ENCODE data around the gene GNG12. TPM values are rescaled to one million over a fixed set of nuclear protein-coding genes. Genes with fewer than 3 reads are reported as not detected.

Gene GNG12
- total RNA-seq, 1 experiment from 2014 or later = 102 TPM

- peaks cover 44% of the 10 kb centered on the region for H3K4me1 ChIP-seq (replicated peaks; ENCODE audit: insufficient read depth)
- TF ChIP-seq CTCF (conservative IDR thresholded peaks at IDR 0.05) = no peak
- TF ChIP-seq EZH2 (IDR thresholded peaks at IDR 0.05; ENCODE audit: low read depth) = no peak
- peak overlapping the region; percentile 17 for H3K27ac ChIP-seq
- no peak overlapping the region for H3K4me3 ChIP-seq
- BruUV-seq (replicated peaks) = no TSS peak
- peaks cover 13% of the 10 kb centered on the region for H3F3A ChIP-seq (ENCODE audit: insufficient read depth, low read depth)
- CTCF ChIA-PET = no interaction called here
- no peaks in the 10 kb centered on the region for H3K9me2 ChIP-seq (ENCODE audit: insufficient read depth)
- no peaks in the 10 kb centered on the region for H3K36me3 ChIP-seq (ENCODE audit: low read depth)
- no peak overlapping the region for H3K4me2 ChIP-seq
- H3K27me3 ChIP-seq (ENCODE audit: insufficient read depth, low read depth) = no peaks in the 10 kb centered on the region
- POLR2A ChIA-PET (ENCODE audit: unreplicated experiment) = no interaction called here
- no peaks in the 10 kb centered on the region for H3K9me3 ChIP-seq (ENCODE audit: insufficient read depth, low read depth)
- intact Hi-C loops (cut with micrococcal nuclease; ENCODE audit: unreplicated experiment) = no loop called here
- peaks cover 4% of the 10 kb centered on the region; the same call in 1 of the 2 replicates for H3K79me2 ChIP-seq (ENCODE audit: low read depth)
- H2AFZ ChIP-seq = no peak overlapping the region
- no peaks in the 10 kb centered on the region for H4K20me1 ChIP-seq (ENCODE audit: insufficient read depth)
- peak in 1 of 2 experiments; percentile 61 for DNase-seq
Observed at GRCh38 chr1:67716800-67717199, 116.5 kb downstream of the GNG12 start.

- Histone ChIP-seq H3K27me3 (ENCODE audit: insufficient read depth, low read depth) (no peaks in the 10 kb centered on the region), H3F3A (ENCODE audit: insufficient read depth, low read depth) (peaks cover 13% of the 10 kb centered on the region), H3K9me2 (ENCODE audit: insufficient read depth) (no peaks in the 10 kb centered on the region), H3K36me3 (ENCODE audit: low read depth) (no peaks in the 10 kb centered on the region), H3K9me3 (ENCODE audit: insufficient read depth, low read depth) (no peaks in the 10 kb centered on the region), H2AFZ (no peak overlapping the region), H3K4me2 (no peak overlapping the region), H3K4me1 (replicated peaks; ENCODE audit: insufficient read depth) (peaks cover 44% of the 10 kb centered on the region), H3K79me2 (ENCODE audit: low read depth) (peaks cover 4% of the 10 kb centered on the region; the same call in 1 of the 2 replicates), H3K27ac (no peak overlapping the region), H4K20me1 (ENCODE audit: insufficient read depth) (no peaks in the 10 kb centered on the region), H3K4me3 (no peak overlapping the region)
- BruUV-seq (replicated peaks) = no TSS peak
- TF ChIP-seq EZH2 (IDR thresholded peaks at IDR 0.05; ENCODE audit: low read depth) = no peak
- no peak for DNase-seq
- intact Hi-C loops (cut with micrococcal nuclease; ENCODE audit: unreplicated experiment) = no loop called here
- ChIA-PET POLR2A (ENCODE audit: unreplicated experiment) (interaction anchor here (0.7 kb wide), 1 partner anchor 12 kb away, joined by 3 read pairs; no protein-coding TSS in a partner anchor), CTCF (interaction anchor here (0.5 to 0.6 kb wide), 2 partner anchors 39 to 50 kb away, joined by 4 to 5 read pairs; no protein-coding TSS in a partner anchor)
Observed at GRCh38 chr1:67715819-67716218, 117.4 kb downstream of the GNG12 start.

- H3K4me2 ChIP-seq = peak overlapping the region; percentile 69
- H3K9me2 ChIP-seq (ENCODE audit: insufficient read depth) = no peaks in the 10 kb centered on the region
- no peak overlapping the region for H2AFZ ChIP-seq
- POLR2A ChIA-PET (ENCODE audit: unreplicated experiment) = interaction anchor here (0.5 to 0.6 kb wide), 2 partner anchors 12 to 25 kb away, joined by 3 to 5 read pairs; no protein-coding TSS in a partner anchor
- H3K27ac ChIP-seq = peak overlapping the region; percentile 70
- CTCF ChIA-PET = interaction anchor here (0.7 kb wide), 1 partner anchor 179 kb away, joined by 15 read pairs; no protein-coding TSS in a partner anchor
- peaks cover 44% of the 10 kb centered on the region for H3K4me1 ChIP-seq (replicated peaks; ENCODE audit: insufficient read depth)
- no TSS peak for BruUV-seq (replicated peaks)
- no peak overlapping the region for H3K4me3 ChIP-seq
- H3K36me3 ChIP-seq (ENCODE audit: low read depth) = no peaks in the 10 kb centered on the region
- no peaks in the 10 kb centered on the region for H3K9me3 ChIP-seq (ENCODE audit: insufficient read depth, low read depth)
- no peaks in the 10 kb centered on the region for H4K20me1 ChIP-seq (ENCODE audit: insufficient read depth)
- intact Hi-C loops (cut with micrococcal nuclease; ENCODE audit: unreplicated experiment) = no loop called here
- TF ChIP-seq CTCF (conservative IDR thresholded peaks at IDR 0.05) = no peak
- TF ChIP-seq EZH2 (IDR thresholded peaks at IDR 0.05; ENCODE audit: low read depth) = no peak
- peaks cover 13% of the 10 kb centered on the region for H3F3A ChIP-seq (ENCODE audit: insufficient read depth, low read depth)
- peak; percentile 70 to 92 for DNase-seq
- H3K79me2 ChIP-seq (ENCODE audit: low read depth) = peaks cover 4% of the 10 kb centered on the region; the same call in 1 of the 2 replicates
- no peaks in the 10 kb centered on the region for H3K27me3 ChIP-seq (ENCODE audit: insufficient read depth, low read depth)
Observed at GRCh38 chr1:67713057-67713846, 120.0 kb downstream of the GNG12 start.

All from PC-9 (cell line).